Liver (tissue), 3 donors: ENCODE results near the gene CDH4.

Experiments used
- FOXA1 ChIP-seq: IDR thresholded peaks from 2 replicates; pipeline ENCODE4 v1.6.1; 2016; ENCODE audit warnings: antibody characterized with exemption
- JUND ChIP-seq, 2 donors: IDR thresholded peaks; 2 replicates each; pipeline ENCODE4 v1.6.1; 2016; ENCODE audit warnings: antibody characterized with exemption in 2 of 2
- RXRA ChIP-seq, 2 donors: IDR thresholded peaks; 2 replicates each; pipeline ENCODE4 v1.6.1; 2017 to 2018; ENCODE audit warnings: antibody characterized with exemption in 2 of 2, mild to moderate bottlenecking in 1 of 2
- TF ChIP-seq, protein P1 (sequence below): fragments of 150-350 bp; IDR thresholded peaks from 2 replicates; pipeline ENCODE4 v1.5.1; 2017; ENCODE audit warnings: improper control_type of control experiment, low read depth, low read length; ENCODE audit not compliant: missing input control
- TF ChIP-seq, protein P2 (sequence below): IDR thresholded peaks from 2 replicates; pipeline ENCODE4 v1.6.1; 2016; ENCODE audit warnings: antibody characterized with exemption
- donor health status: healthy.
- donor health status: healthy.

DNA sequence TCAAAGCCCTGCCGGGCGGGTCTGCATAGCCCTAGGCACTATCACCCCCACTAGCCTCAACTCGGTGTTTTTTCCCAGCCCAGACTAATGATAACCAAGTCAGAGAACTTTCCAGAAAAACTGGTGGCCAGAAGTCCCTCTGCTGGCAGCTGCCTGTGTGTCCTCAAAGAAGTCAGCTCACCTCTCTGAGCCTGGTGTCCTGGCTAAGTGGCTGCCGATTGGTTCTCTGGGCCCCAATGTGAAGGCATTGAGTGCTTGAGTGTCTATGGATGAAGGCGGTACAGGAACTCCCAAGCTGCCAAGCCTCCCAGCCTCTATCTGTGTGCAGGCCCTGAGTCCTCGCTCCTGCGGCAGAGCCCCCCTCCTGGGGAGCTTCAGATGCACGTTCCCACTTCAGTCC is 458.0 kb downstream of the CDH4 start:
- TF ChIP-seq, protein P1, sequence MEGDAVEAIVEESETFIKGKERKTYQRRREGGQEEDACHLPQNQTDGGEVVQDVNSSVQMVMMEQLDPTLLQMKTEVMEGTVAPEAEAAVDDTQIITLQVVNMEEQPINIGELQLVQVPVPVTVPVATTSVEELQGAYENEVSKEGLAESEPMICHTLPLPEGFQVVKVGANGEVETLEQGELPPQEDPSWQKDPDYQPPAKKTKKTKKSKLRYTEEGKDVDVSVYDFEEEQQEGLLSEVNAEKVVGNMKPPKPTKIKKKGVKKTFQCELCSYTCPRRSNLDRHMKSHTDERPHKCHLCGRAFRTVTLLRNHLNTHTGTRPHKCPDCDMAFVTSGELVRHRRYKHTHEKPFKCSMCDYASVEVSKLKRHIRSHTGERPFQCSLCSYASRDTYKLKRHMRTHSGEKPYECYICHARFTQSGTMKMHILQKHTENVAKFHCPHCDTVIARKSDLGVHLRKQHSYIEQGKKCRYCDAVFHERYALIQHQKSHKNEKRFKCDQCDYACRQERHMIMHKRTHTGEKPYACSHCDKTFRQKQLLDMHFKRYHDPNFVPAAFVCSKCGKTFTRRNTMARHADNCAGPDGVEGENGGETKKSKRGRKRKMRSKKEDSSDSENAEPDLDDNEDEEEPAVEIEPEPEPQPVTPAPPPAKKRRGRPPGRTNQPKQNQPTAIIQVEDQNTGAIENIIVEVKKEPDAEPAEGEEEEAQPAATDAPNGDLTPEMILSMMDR = no peak
- TF ChIP-seq RXRA (IDR thresholded peaks at IDR 0.05) (no peak), FOXA1 (no peak), JUND (IDR thresholded peaks at IDR 0.05) (no peak)
- TF ChIP-seq, protein P2, sequence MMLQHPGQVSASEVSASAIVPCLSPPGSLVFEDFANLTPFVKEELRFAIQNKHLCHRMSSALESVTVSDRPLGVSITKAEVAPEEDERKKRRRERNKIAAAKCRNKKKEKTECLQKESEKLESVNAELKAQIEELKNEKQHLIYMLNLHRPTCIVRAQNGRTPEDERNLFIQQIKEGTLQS = no peak
